Keratinocyte (primary cell): ENCODE data around the gene COCH. TPM values are rescaled to one million over a fixed set of nuclear protein-coding genes. Genes with fewer than 3 reads are reported as not detected.

Experiments
- DNase-seq: peaks from one replicate; pipeline ENCODE4 v3.0.0-alpha.2; 2011; ENCODE audit warnings: low read depth, missing footprints, low spot score
- FAIRE-seq: peaks from 2 replicates; lab custom pipeline; 2011; peaks lifted over from hg19 to GRCh38; lab: Jason Lieb, UNC
- H2AFZ ChIP-seq: 2 replicates; pipeline ENCODE4 v1.6.0; 2012; ENCODE audit warnings: low read length, control low read depth, inconsistent platforms; ENCODE audit not compliant: control insufficient read depth
- H3K27ac ChIP-seq: 2 replicates; pipeline ENCODE4 v1.5.1; 2011; ENCODE audit warnings: low read length; ENCODE audit not compliant: control insufficient read depth, insufficient read depth
- H3K27me3 ChIP-seq: 3 replicates; pipeline ENCODE4 v1.6.0; 2011; ENCODE audit warnings: low read length; ENCODE audit not compliant: control insufficient read depth, insufficient read depth; ENCODE audit errors: extremely low read depth
- H3K36me3 ChIP-seq, 2 experiments: 2 replicates in 1 of 2; 3 replicates in 1 of 2; pipeline ENCODE4 v1.5.1; 2011; ENCODE audit warnings: low read length in 2 of 2, mild to moderate bottlenecking in 1 of 2; ENCODE audit not compliant: control insufficient read depth in 2 of 2, insufficient read depth in 2 of 2; ENCODE audit errors: extremely low read depth in 1 of 2
- H3K4me1 ChIP-seq: 3 replicates; pipeline ENCODE4 v1.5.1; 2011; ENCODE audit warnings: low read length; ENCODE audit not compliant: control insufficient read depth, insufficient read depth; ENCODE audit errors: extremely low read depth
- H3K4me2 ChIP-seq: 3 replicates; pipeline ENCODE4 v1.6.0; 2011; ENCODE audit warnings: low read depth, low read length; ENCODE audit not compliant: control insufficient read depth, insufficient read depth; ENCODE audit errors: extremely low read depth
- H3K4me3 ChIP-seq, 3 experiments: fragments of 200-600 bp in 1 of 3; sonication (generic) in 1 of 3; 2 replicates in 2 of 3; 3 replicates in 1 of 3; pipeline ENCODE4 v1.5.1; 2011 to 2016; ENCODE audit warnings: low read length in 3 of 3, mild to moderate bottlenecking in 3 of 3, control low read depth in 2 of 3, inconsistent platforms in 1 of 3, low read depth in 1 of 3, mixed read lengths in 1 of 3, mixed run types in 1 of 3, moderate library complexity in 1 of 3; ENCODE audit not compliant: control insufficient read depth in 2 of 3, insufficient read depth in 2 of 3; ENCODE audit errors: extremely low read depth in 1 of 3
- H3K79me2 ChIP-seq: 2 replicates; pipeline ENCODE4 v1.6.0; 2012; ENCODE audit warnings: low read length; ENCODE audit not compliant: control insufficient read depth, insufficient read depth
- H3K9ac ChIP-seq: 3 replicates; pipeline ENCODE4 v1.6.0; 2011; ENCODE audit warnings: low read length; ENCODE audit not compliant: control insufficient read depth, insufficient read depth; ENCODE audit errors: extremely low read depth
- H3K9me1 ChIP-seq: 3 replicates; pipeline ENCODE4 v1.6.0; 2011; ENCODE audit warnings: low read length; ENCODE audit not compliant: control insufficient read depth, insufficient read depth; ENCODE audit errors: extremely low read depth
- H3K9me3 ChIP-seq: 2 replicates; pipeline ENCODE4 v1.5.1; 2012; ENCODE audit warnings: low read depth, low read length; ENCODE audit not compliant: control insufficient read depth
- H4K20me1 ChIP-seq: 3 replicates; pipeline ENCODE4 v1.6.0; 2011; ENCODE audit warnings: low read length; ENCODE audit not compliant: control insufficient read depth, insufficient read depth; ENCODE audit errors: extremely low read depth
- EZH2 ChIP-seq: IDR thresholded peaks from one replicate; pipeline ENCODE4 v1.6.1; 2012; ENCODE audit warnings: inconsistent platforms, mild to moderate bottlenecking, low read length, moderate library complexity
- dilution Hi-C: fragments of 300-500 bp; cut with MboI; formaldehyde crosslinking; loops from one replicate; pipeline ENCODE4 v1.7.0; 2020; ENCODE audit warnings: low sequenced_read_pairs; ENCODE audit not compliant: extremely low pct_ligation_motif_present
- polyA plus RNA-seq, 5 experiments: library from polyadenylated mRNA; depleted of rRNA in 3 of 5; stranded (reverse) in 3 of 5; stranded (forward) in 1 of 5; unstranded in 1 of 5; fragments of >200 nt; gene quantifications; 1 replicate in 1 of 5; 2 replicates in 3 of 5; 3 replicates in 1 of 5; pipeline versions ENCODE4 v1.2.1 to v1.2.3, GENCODE V29; 2011 to 2012; ENCODE audit warnings: missing spikeins in 2 of 5, low read depth in 1 of 5, low replicate concordance in 1 of 5
- TF ChIP-seq, protein P1 (sequence below), 3 experiments: IDR thresholded peaks in 1 of 3; conservative IDR thresholded peaks in 1 of 3; optimal IDR thresholded peaks in 1 of 3; 2 replicates in 2 of 3; 3 replicates in 1 of 3; pipeline versions ENCODE3 to v1.5.1; 2011; ENCODE audit warnings: low read length in 3 of 3, mild to moderate bottlenecking in 3 of 3, moderate library complexity in 2 of 3, control low read depth in 1 of 3, inconsistent platforms in 1 of 3; ENCODE audit not compliant: insufficient read depth in 2 of 3; ENCODE audit errors: extremely low read depth in 1 of 3

COCH gene
- polyA plus RNA-seq, 1 donor (not counting 4 experiments of a cell fraction or from before 2014, with no cell fraction given) = 0.03 TPM

DNA sequence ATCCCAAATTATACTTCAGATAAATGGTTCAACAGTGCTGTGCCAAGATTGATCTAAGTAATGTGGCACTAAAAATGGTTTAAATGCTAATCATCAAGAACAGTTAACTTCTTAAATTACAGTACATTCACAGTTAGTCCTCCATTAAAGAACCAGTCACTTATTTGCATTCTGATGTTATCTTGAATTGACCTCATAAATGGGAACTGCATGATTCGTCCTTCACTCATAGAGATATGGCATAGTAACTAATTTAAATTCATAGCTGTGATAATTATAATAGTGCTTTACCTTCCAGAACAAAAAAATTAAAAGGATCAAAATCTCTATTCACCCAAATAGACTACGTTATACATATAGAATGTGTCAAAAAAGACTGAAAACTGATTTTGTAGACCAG, 61.1 kb downstream of the COCH start:
- peaks cover 2% of the 10 kb centered on the region for H3K79me2 ChIP-seq
- dilution Hi-C loops = no loop called here
- DNase-seq = no peak
- peaks cover 5 to 9% of the 10 kb centered on the region in 2 experiments for H3K36me3 ChIP-seq
- no peak for TF ChIP-seq EZH2
- TF ChIP-seq, protein P1, sequence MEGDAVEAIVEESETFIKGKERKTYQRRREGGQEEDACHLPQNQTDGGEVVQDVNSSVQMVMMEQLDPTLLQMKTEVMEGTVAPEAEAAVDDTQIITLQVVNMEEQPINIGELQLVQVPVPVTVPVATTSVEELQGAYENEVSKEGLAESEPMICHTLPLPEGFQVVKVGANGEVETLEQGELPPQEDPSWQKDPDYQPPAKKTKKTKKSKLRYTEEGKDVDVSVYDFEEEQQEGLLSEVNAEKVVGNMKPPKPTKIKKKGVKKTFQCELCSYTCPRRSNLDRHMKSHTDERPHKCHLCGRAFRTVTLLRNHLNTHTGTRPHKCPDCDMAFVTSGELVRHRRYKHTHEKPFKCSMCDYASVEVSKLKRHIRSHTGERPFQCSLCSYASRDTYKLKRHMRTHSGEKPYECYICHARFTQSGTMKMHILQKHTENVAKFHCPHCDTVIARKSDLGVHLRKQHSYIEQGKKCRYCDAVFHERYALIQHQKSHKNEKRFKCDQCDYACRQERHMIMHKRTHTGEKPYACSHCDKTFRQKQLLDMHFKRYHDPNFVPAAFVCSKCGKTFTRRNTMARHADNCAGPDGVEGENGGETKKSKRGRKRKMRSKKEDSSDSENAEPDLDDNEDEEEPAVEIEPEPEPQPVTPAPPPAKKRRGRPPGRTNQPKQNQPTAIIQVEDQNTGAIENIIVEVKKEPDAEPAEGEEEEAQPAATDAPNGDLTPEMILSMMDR (optimal IDR thresholded peaks at IDR 0.05 in 1 of 3, IDR thresholded peaks at IDR 0.05 in 1 of 3, conservative IDR thresholded peaks at IDR 0.05 in 1 of 3; ENCODE audit: extremely low read depth in 1 of 3, insufficient read depth in 2 of 3, low read length in 3 of 3) = no peak
- no peaks in the 10 kb centered on the region for H3K27me3 ChIP-seq
- H2AFZ ChIP-seq = no peak overlapping the region
- no peaks in the 10 kb centered on the region for H3K4me1 ChIP-seq
- H4K20me1 ChIP-seq = no peaks in the 10 kb centered on the region
- no peak for FAIRE-seq
- no peaks in the 10 kb centered on the region for H3K9me1 ChIP-seq
- no peak overlapping the region for H3K27ac ChIP-seq
- H3K9me3 ChIP-seq = no peaks in the 10 kb centered on the region
- H3K9ac ChIP-seq = no peak overlapping the region
- H3K4me2 ChIP-seq = no peak overlapping the region
- no peak overlapping the region for H3K4me3 ChIP-seq

DNA sequence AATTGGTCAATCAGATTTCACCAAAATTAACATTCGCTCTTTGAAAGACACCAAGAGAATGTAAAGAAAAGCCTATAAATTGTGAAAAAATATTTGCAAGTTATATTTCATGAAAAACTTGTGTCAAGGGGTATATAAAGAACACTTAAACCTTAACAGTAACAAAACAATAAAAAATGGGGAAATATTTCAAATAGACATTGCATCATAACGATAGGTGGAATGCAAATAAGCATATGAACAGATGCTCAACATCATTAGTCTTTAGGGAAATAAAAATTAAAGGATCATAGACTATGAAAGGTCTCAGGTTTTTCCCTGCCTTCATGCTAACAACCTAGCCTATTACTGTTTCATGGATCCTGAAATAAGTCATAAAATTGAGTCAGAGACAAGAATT, 64.3 kb downstream of the COCH start:
- Histone ChIP-seq H3K79me2 (peaks cover 13% of the 10 kb centered on the region), H2AFZ (no peak overlapping the region), H3K27me3 (no peaks in the 10 kb centered on the region), H3K36me3 (peaks cover 5 to 9% of the 10 kb centered on the region in 2 experiments), H3K9me1 (peaks cover 4% of the 10 kb centered on the region), H3K4me1 (no peaks in the 10 kb centered on the region), H3K4me3 (no peak overlapping the region), H3K4me2 (no peak overlapping the region), H4K20me1 (no peaks in the 10 kb centered on the region), H3K9ac (no peak overlapping the region), H3K9me3 (no peaks in the 10 kb centered on the region), H3K27ac (no peak overlapping the region)
- TF ChIP-seq, protein P1 (optimal IDR thresholded peaks at IDR 0.05 in 1 of 3, IDR thresholded peaks at IDR 0.05 in 1 of 3, conservative IDR thresholded peaks at IDR 0.05 in 1 of 3; ENCODE audit: extremely low read depth in 1 of 3, insufficient read depth in 2 of 3, low read length in 3 of 3) = no peak
- TF ChIP-seq EZH2 = no peak
- DNase-seq = no peak
- dilution Hi-C loops = no loop called here
- FAIRE-seq = peak; percentile 9

Other genes starting within 250 kb of the COCH start
- 2.5 to 6.2 TPM (median 3.0 TPM) in 3 replicates for gene AP4S1, start 151.1 kb downstream of the COCH start, polyA plus RNA-seq
- 25.3 to 38.1 TPM (median 29.0 TPM) in 3 replicates for gene STRN3, start 151.8 kb downstream of the COCH start, polyA plus RNA-seq